Fibroblast of villous mesenchyme (primary cell): ENCODE results near the gene TULP4. TPM values are rescaled to one million over a fixed set of nuclear protein-coding genes. Genes with fewer than 3 reads are reported as not detected.
"Not testable (repeated sequence)": the region's sequence is repeated elsewhere in the genome, so short reads cannot be mapped to it uniquely, and the experiment has no call there.

Experiments
- DNase-seq: peaks from one replicate; pipeline ENCODE4 v3.0.0-alpha.2; 2010; ENCODE audit warnings: low read depth
- H3K4me3 ChIP-seq: 2 replicates; pipeline ENCODE4 v1.5.1; 2011; ENCODE audit warnings: low read depth, mild to moderate bottlenecking, low read length
- total RNA-seq: library from RNA; depleted of rRNA; stranded (reverse); fragments of >200 nt; gene quantifications from 2 replicates; pipeline ENCODE4 v1.2.3, GENCODE V29; 2012
- TF ChIP-seq, protein P1 (sequence below): IDR thresholded peaks from 2 replicates; pipeline ENCODE4 v1.5.1; 2012; ENCODE audit warnings: low read depth, mild to moderate bottlenecking, low read length; ENCODE audit not compliant: insufficient read depth

The TULP4 gene
- total RNA-seq, 1 donor: 120 TPM

- TF ChIP-seq, protein P1, sequence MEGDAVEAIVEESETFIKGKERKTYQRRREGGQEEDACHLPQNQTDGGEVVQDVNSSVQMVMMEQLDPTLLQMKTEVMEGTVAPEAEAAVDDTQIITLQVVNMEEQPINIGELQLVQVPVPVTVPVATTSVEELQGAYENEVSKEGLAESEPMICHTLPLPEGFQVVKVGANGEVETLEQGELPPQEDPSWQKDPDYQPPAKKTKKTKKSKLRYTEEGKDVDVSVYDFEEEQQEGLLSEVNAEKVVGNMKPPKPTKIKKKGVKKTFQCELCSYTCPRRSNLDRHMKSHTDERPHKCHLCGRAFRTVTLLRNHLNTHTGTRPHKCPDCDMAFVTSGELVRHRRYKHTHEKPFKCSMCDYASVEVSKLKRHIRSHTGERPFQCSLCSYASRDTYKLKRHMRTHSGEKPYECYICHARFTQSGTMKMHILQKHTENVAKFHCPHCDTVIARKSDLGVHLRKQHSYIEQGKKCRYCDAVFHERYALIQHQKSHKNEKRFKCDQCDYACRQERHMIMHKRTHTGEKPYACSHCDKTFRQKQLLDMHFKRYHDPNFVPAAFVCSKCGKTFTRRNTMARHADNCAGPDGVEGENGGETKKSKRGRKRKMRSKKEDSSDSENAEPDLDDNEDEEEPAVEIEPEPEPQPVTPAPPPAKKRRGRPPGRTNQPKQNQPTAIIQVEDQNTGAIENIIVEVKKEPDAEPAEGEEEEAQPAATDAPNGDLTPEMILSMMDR: no peak
- DNase-seq: no peak
- no peak overlapping the region for H3K4me3 ChIP-seq
These were observed 28.0 kb downstream of the TULP4 start for GRCh38 chr6:158340252-158340651.

DNA sequence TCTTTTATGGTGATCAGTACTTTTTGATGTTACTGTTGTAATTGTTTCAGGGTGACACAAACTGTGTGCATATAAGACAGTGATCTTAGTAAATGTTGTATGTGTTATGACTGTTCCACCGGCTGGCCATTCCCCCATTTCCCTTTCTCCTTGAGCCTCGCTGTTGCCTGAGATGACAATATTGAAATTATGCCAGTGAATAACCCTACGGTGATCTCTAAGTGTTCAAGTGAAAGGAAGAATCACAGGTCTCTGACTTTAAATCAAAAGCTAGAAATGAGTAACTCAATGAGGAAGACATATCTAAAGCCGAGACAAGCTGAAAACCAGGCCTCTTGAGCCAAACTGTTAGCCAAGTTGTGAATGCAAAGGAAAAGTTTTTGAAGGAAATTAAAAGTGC, 32.3 kb downstream of the TULP4 start:
- TF ChIP-seq, protein P1: no peak
- DNase-seq: no peak
- no peak overlapping the region for H3K4me3 ChIP-seq

GRCh38 chr6:158345444-158345843, 33.2 kb downstream of the TULP4 start:
- not testable (repeated sequence) for DNase-seq, H3K4me3 ChIP-seq

GRCh38 chr6:158347335-158347734, 35.1 kb downstream of the TULP4 start:
- no peak for DNase-seq

GRCh38 chr6:158348737-158349504, 36.7 kb downstream of the TULP4 start:
- DNase-seq, H3K4me3 ChIP-seq: not testable (repeated sequence)

More at GRCh38 chr6:158347335-158347734, 35.1 kb downstream of the TULP4 start:
- TF ChIP-seq, protein P1: peak; percentile 3
- H3K4me3 ChIP-seq: no peak overlapping the region

DNA sequence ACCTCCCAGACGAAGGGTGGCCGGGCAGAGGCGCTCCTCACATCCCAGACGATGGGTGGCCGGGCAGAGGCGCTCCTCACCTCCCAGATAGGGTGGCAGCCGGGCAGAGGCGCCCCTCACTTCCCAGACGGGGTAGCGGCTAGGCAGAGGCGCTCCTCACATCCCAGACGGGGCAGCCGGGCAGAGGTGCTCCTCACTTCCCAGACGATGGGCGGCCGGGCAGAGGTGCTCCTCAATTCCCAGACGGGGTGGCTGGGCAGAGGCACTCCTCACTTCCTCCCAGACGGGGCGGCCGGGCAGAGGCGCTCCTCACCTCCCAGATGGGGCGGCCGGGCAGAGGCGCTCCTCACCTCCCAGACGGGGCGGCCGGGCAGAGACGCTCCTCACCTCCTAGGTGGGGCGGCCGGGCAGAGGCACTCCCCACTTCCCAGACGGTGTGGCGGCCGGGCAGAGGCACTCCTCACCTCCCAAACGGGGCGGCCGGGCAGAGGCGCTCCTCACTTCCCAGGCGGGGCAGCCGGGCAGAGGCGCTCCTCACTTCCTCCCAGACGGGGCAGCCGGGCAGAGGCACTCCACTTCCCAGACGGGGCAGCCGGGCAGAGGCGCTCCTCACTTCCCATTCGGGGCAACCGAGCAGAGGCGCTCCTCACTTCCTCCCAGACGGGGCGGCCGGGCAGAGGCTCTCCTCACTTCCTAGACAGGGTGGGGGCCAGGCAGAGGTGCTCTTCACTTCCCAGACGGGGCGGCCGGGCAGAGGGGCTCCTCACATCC, 37.4 kb downstream of the TULP4 start:
- not testable (repeated sequence) for DNase-seq, H3K4me3 ChIP-seq

DNA sequence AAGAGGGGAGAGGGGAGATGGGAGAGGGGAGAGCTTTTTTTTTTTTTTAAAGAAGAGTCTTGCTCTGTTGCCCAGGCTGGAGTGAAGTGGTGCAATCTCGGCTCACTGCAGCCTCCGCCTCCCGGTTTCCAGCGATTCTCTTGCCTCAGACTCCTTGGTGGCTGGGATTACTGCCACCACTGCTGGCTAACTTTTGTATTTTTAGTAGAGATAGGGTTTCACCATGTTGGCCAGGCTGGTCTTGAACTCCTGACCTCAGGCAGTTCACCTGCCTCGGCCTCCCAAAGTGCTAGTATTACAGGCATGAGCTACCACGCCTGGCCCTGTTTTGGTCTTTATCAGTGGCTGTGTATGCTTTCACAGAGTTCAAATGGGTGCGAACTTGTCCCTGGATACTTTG, 38.5 kb downstream of the TULP4 start:
- not testable (repeated sequence) for DNase-seq, H3K4me3 ChIP-seq

GRCh38 chr6:158353883-158354877, 41.9 kb downstream of the TULP4 start:
- no peak for DNase-seq
- TF ChIP-seq, protein P1: no peak
- no peak overlapping the region for H3K4me3 ChIP-seq
